Mammary epithelial cell (primary cell): ENCODE results near the gene ACAP3.

Experiments
- EZH2 ChIP-seq: IDR thresholded peaks from 2 replicates; pipeline ENCODE4 v1.6.1; 2012; ENCODE audit warnings: low read length, inconsistent platforms, borderline replicate concordance
- TF ChIP-seq, protein P1 (sequence below), 2 donors: IDR thresholded peaks in 1 of 2; conservative IDR thresholded peaks in 1 of 2; 2 replicates each; pipeline ENCODE4 v1.5.1; 2011 to 2012; ENCODE audit warnings: inconsistent platforms in 2 of 2, low read length in 2 of 2, mild to moderate bottlenecking in 2 of 2, control low read depth in 1 of 2, low read depth in 1 of 2; ENCODE audit not compliant: insufficient read depth in 1 of 2; ENCODE audit errors: extremely low read depth in 1 of 2

DNA sequence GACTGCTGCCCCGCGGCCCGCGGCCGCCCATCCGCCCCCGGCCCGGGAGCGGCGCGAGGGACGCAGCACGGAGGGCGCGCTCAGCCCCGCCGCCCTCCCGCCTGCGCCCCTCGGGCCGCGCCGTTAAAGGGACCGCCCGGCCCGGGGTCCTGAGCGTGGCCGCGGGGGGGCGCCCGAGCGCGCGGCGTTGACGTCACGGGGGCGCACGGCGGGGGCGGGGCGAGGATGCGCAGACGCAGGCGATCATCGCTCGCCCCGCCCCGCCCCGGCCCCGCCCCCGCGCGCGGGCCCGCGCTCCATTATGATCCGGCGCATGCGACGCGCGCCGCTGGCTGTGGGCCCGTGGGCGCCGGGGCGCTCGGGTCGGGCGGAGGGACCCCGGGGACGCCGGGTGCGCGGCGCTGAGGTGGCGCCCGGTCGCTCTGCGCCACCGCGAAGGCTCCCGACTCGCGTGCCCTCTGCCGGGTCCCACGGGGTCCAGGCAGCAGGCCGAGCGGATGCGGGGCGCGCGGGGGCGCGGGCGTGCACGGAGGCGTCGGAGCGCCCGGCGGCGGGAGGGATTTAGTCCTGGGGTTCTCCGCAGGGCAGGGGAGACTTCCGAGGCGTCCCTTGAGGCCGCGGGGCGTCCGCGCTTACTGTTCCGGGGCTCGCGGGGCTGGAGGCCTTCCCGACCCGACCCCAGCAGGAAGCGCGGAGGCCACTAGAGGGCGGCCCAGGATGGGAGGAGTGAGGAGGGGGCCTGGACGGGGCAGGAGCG lies 41.7 kb upstream of the ACAP3 start, which contains the start of gene DVL1:
- TF ChIP-seq, protein P1, sequence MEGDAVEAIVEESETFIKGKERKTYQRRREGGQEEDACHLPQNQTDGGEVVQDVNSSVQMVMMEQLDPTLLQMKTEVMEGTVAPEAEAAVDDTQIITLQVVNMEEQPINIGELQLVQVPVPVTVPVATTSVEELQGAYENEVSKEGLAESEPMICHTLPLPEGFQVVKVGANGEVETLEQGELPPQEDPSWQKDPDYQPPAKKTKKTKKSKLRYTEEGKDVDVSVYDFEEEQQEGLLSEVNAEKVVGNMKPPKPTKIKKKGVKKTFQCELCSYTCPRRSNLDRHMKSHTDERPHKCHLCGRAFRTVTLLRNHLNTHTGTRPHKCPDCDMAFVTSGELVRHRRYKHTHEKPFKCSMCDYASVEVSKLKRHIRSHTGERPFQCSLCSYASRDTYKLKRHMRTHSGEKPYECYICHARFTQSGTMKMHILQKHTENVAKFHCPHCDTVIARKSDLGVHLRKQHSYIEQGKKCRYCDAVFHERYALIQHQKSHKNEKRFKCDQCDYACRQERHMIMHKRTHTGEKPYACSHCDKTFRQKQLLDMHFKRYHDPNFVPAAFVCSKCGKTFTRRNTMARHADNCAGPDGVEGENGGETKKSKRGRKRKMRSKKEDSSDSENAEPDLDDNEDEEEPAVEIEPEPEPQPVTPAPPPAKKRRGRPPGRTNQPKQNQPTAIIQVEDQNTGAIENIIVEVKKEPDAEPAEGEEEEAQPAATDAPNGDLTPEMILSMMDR (conservative IDR thresholded peaks at IDR 0.05 in 1 of 2, IDR thresholded peaks at IDR 0.05 in 1 of 2; ENCODE audit: extremely low read depth in 1 of 2, insufficient read depth in 1 of 2, low read depth in 1 of 2, low read length in 2 of 2): peak; percentile 17 to 60
- no peak for TF ChIP-seq EZH2
